GM18870 (cell line): ENCODE results near the gene GATM.

Source experiments
- ATAC-seq: cut with Tn5 transposase; IDR thresholded peaks from one replicate; pipeline ENCODE4 v1.9.1; 2021; ENCODE audit warnings: moderate library complexity; ENCODE audit not compliant: unreplicated experiment

GATM gene, protein sequence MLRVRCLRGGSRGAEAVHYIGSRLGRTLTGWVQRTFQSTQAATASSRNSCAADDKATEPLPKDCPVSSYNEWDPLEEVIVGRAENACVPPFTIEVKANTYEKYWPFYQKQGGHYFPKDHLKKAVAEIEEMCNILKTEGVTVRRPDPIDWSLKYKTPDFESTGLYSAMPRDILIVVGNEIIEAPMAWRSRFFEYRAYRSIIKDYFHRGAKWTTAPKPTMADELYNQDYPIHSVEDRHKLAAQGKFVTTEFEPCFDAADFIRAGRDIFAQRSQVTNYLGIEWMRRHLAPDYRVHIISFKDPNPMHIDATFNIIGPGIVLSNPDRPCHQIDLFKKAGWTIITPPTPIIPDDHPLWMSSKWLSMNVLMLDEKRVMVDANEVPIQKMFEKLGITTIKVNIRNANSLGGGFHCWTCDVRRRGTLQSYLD

DNA sequence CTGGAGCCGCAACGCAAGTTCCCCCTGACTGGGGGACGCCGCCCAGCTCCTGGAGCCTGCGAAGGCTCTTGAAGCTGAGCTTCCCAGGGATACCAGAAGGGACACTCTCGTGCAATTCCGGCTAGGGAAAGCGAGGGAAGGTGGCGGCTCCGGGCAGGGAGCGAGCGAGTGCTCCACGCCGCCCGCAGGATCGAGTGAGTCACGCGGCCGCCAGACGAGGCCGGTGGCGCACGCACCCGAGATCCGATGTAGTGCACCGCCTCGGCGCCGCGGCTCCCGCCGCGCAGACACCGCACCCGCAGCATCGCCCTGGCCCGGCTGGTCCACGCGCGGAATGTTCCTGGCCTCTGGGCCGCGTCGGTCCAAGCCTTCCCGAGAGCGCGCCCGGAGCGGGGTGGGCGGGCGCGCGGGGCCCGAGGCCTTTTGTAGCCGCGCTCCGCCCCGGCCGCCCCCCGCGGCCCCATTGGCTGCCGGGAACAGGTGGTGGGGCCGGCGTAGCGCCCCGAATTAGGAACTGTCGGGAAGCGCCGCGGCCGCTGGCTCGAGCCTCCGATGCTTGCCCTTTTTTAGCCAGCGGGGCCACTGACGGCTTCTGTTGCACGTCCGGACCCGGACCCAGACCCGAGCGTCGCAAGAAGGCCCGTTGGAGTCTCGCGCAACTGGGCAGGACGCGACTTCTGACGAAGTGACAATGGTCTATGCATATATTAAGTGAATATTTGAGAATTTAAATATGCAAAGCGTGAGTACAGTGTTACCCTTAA is at the start of gene GATM:
GATM (minus strand) TSS at position 396 of the 764 bp plus-strand sequence; CDS start at position 305, 91 bp downstream.
- ATAC-seq = peak; percentile 66

DNA sequence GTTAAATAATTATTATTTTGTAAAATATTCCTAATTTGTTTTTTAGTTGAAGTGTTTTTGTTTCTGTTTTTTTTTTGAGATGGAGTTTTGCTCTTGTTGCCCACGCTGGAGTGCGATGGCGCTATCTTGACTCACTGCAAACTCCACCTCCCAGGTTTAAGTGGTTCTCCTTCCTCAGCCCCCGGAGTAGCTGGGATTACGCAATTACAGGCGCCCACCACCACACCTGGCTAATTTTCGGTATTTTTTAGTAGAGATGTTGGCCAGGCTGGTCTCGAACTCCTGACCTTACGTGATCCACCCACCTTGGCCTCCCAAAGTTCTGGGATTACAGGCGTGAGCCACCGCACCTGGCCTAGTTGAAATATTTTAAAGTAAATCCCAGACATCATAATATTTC is 48.7 kb upstream of the GATM start:
- ATAC-seq = no peak

DNA sequence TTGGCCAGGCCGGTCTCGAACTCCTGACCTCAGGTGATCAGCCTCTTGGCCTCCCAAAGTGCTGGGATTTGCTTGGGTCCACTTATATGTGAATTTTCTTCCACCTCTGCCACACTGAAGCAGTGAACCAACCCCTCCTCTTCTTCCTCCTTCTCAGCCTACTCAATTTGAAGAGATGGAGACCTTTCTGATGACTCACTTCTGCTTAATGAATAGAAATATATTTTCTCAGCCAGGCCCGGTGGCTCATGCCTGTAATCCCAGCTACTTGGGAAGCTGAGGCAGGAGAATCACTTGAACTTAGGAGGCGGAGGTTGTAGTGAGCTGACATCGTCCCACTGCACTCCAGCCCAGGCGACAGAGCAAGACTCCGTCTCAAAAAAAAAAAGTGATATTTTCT is 46.8 kb upstream of the GATM start:
- no peak for ATAC-seq

DNA sequence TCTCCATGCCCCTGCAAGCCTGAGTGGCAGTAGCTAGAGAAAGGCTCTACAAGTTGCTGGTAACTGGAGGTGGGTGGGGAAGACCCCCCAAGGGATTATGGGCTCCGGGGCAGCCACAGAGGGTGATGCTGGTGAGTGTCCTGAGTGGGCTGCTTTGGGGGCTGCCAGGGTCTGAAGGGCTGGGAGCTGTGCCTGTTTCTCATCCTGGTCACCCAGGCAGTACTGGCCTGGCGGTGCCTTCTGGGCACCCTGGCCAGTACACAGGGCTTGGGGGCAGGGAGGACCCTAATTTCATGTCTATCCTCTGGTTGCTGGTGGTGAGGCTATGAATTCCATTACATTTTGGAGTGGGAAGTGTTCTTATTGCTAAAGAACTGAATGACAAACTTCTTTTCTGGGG is 46.1 kb upstream of the GATM start:
- no peak for ATAC-seq

DNA sequence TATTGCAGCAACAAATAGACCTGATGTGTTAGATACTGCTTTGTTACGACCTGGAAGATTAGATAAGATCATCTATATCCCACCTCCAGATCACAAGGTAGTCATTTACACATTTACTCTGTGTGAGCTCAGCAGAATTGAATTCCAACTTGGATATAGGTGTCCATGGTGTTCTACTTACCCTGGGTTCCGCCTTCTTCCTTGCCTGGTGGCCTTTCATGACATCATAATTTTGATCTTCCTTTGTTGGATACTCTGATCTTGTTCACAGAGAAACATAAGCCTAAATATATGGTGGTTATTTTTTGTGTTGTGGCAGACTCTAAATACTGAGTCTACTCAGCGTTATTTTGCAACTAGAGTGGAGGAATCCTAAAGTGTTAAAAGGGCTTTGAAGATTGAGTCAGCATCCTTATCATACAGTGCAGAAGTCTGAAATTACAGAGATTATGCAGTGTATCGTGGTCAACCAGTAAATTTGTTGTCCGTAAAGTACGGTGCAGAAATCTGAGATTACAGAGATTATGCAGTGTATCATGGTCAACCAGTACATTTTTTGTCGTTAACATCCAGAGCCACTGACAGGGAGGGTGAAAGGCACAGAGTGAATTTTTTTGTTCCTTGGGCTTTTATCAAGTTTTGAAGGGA is 39.1 kb upstream of the GATM start:
- ATAC-seq = no peak

DNA sequence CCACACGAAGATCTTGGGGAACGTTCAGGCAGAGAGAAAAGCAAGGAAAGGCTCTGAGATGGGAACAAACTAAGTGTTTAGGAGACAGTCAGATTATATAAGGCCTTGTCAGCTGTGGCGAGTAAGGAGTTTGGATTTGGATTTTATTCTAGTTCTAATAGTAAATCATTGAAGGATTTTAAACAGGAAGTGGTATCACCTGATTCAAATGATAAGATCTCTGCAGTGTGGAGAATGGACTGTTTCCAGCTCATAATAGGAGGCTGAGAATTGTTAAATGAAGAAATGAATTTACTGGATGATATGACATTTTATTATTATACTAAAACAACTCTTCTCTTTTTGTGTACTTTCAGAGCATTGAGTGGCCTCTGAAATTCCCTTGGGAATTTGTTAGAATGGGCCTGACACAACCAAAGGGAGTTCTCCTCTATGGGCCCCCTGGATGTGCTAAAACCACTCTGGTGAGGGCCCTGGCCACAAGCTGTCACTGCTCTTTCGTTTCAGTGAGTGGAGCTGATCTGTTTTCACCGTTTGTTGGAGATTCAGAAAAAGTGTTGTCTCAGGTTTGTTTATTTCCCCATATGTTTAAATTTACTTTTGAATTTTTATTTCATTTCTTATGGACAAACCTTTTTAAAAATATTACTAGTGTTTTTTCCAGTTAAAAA is 36.0 kb upstream of the GATM start:
- ATAC-seq = no peak

DNA sequence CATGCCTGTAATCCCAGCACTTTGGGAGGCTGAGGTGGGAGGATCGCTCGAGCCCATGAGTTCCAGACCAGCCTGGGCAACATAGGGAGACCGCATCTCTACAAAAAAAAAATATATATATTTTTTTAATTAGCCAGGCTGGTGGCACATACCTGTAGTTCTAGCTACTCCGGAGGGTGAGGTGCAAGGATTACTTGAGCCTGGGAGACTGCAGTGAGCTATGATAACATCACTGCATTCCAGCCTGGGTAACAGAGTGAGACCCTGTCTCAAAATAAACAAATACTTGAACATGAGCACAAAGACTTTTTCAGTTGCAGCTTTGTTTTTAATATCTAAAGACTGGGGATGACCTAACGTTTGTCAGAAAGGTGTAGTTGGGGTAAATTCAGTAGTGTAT is 31.3 kb upstream of the GATM start:
- ATAC-seq = no peak

DNA sequence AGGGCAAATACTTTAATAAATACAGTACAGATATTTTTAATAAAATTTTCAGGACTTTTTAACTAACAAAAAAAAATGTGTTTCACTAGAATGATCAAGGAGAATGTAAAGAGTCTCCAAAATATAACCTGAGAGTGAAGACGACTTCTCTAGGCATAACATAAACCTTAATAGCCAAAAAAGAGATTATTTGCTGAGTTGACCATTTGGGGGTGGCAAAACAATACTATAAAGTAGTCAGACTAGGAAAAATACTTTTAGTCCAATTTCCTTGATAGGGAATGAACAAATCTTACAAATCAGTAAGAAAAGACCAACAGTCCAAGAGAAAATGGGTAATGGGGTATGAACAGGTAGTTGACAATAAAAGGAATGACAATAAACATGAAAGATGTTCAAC is 29.4 kb upstream of the GATM start:
- no peak for ATAC-seq

DNA sequence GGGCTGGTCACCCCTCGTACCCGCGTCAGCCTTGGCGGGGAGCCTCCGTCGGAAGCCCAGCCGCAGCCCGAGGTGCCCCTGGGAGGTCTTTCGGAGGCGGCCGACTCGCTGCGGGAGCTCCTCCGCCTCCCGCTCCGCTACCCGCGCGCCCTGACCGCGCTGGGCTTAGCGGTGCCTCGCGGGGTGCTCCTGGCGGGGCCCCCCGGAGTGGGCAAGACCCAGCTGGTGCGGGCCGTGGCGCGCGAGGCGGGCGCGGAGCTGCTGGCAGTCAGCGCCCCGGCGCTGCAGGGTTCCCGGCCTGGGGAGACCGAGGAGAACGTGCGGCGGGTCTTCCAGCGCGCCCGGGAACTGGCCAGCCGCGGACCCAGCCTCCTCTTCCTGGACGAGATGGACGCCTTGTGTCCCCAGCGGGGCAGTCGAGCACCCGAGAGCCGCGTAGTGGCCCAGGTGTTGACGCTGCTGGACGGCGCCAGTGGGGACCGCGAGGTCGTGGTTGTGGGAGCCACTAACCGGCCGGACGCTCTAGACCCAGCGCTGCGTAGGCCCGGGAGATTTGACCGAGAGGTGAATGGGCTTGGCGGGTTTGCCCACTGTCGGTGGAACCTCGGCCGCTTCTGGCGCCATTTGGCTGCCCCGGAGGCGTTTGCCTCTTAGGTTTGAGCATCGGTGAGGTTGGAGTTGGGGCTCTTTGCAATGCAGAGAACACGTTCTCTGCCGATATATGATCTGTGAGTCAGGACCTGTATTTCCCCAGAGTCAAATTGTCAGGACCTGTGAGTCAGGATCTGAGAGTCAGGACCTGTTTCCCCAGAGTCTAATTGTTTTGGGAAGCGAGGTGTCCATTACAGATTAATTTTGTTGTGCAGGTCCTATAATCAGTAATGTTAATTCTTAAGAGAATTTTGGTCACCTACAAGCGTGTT is 24.9 kb upstream of the GATM start:
- ATAC-seq = no peak

DNA sequence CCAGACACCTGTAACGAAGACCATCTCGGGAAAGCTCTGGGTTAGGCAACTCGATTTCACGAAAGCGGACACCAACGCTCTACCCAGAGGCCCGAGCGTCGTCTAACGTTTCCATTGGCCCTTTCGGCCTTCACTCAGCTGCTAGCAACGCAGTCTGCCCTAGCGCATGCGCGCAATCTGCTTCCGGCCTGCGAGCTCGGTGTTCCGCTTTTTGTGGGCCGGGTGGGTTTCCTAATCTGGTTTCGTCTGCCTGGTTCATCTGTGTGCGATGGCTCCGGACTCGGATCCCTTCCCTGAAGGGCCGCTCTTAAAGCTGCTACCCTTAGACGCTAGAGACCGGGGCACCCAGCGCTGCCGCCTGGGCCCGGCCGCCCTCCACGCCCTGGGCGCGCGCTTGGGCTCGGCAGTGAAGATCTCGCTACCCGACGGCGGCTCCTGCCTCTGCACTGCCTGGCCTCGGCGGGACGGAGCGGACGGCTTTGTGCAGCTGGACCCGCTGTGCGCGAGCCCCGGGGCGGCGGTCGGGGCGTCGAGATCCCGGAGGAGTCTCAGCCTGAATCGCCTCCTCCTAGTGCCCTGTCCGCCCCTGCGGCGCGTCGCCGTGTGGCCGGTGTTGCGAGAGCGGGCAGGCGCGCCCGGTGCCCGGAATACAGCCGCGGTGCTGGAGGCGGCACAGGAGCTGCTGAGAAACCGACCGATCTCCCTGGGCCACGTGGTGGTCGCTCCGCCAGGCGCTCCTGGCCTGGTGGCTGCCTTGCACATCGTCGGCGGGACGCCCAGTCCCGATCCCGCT is 24.0 kb upstream of the GATM start:
- peak; percentile 77 for ATAC-seq

DNA sequence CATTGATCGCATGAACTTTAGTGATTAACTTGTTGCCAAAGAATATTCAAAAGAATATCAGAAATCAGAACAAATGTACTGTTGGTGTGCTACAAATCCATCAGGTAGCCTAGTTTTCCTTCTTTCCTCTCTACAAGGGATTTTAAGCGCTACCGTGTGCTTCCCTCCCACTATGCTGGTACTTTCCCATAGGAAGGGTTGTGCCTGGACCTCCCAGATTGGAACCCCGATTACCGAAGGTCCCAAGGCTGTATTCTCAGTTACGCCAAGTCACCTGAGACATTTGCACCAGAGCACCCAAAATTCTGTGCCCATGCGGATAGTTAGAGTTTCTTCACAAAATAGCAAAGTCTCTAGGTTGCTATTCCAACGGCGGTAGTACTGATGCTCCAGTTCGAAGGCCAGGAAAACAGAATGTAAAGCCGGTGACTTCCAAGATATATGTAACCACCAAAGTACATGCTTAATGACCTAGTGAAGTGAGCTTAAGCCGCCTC is 23.4 kb upstream of the GATM start:
- no peak for ATAC-seq

DNA sequence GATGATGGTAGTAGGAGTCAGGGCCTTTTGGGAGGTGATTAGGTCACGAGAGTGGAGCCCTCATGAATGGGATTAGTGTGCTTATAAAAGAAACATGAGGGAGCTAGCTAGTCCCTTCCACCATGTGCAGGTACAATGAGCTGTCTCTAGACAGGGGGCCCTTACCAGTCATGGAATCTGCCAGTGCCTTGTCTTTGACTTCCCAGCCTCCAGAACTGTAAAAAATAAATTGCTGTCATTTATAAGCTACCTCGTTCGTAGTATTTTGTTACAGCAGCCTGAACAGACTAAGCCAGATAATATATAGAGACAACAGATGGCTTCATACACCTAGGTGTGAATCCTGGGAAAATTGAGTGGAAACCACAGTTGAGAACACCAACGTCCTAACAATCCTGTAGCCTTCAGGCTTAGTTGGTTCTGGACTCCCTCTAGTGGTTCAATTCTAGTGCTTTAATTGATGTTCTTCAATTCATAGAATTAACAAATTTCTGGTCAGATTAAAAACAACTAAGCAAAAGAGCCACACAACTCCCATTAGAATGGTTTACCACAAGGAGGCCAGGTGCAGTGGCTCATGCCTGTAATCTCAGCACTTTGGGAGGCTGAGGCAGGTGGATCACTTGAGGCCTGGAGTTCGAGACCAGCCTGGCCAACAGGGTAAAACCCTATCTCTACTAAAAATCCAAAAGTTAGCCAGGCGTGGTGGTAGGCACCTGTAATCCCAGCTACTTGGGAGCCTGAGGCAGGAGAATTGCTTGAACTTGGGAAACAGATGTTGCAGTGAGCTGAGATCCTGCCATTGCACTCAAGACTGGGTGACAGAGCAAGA is 21.3 kb upstream of the GATM start:
- ATAC-seq = no peak

DNA sequence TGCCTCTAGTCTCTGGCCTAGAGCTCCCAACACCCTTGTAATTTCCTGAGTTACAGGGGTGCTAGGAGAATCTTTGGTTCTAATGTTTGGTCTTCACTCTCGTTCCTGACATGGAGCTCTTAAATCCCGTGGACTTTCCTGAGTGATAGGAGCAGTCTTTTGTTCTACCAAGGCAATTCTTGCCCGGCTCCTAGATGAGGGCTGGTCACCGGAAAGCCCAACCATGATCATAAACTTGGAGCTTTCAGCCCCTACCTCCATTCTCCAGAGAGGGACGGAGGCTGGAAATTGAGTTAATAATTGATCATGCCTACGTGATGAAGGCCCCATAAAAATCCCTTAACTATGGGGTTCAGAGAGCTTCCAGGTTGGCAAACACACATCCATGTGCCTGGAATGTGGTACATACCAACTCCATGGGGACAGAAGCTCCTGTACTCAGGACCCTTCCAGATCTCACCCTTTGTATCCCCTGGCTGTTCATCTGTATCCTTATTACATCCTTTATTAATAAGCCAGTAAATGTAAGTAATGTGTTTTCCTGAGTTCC is 18.8 kb upstream of the GATM start:
- ATAC-seq = no peak

DNA sequence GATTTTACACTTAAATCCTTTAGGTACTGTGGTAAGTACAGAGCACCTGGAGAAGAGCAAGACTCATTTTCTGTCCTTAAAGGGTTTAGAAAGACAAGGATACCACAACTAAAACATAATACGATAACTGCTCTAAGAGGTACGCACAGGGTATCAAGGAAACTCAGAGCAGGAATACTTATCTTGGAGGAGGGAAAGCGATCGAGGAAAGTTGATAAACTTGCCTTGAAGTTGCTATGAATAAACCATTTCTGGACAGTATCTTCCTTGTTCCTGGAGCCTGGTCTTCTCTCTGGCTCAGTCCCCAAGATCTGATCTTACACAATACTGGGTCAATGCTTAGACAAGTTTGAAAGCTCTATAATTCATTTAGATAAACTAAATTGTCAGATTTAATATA is 17.6 kb upstream of the GATM start:
- no peak for ATAC-seq

DNA sequence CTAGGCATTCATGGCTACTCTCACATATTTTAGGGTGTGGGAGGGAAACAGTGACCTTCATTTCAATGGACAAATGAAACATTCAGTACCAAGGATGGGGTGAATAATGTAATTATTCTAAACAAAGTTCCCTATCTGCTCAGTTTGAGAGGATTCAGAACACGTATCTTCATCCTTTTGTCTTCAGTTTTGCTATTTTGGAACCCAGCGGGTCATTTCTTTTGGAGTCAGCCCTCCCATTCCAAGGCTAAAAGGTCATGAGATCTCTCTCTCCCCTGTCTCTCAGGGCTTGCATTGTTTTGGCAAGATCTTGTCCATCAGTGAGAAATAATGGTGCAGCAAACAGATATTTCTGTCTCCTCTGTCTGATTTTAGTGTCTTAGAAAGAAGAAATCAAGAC is 16.3 kb upstream of the GATM start:
- no peak for ATAC-seq

DNA sequence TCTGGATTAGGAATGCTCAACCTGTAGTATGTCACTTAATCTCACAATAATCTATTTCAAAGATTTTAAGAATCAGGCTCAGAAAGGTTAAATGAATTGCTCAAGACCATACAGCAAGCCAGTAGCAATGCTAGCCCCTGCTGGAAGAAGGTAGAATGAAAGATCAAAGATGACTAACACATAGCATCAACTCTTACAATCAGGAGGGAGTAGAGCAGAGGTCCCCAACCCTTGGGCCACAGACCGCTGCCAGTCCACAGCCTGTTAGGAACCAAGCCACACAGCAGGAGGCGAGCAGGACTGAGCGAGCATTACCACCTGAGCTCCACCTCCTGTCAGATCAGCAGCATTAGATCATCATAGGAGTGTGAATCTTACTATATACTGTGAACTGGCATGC is 15.5 kb upstream of the GATM start:
- ATAC-seq = no peak

DNA sequence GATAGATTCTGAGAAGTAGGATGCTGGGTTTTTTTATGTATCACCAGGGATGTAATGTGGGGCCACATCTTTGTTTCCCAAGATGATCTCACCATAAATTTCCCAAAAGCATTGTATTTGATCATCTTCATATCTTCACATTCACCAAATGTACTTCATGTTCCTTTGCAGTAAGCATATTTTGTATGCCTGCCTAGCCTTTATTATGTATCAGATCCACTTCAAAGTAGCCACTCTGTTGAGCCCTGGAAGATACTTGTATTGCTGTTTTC is 14.2 kb upstream of the GATM start:
- ATAC-seq = no peak
